ENCODE data around the gene CARD9.

CARD9 gene

GRCh38 chr9:136380381-136380780 is 6.9 kb upstream of the CARD9 start:
- no peak for DNase-seq

- DNase-seq, result no peak
These were observed 6.4 kb upstream of the CARD9 start for GRCh38 chr9:136379891-136380290.

GRCh38 chr9:136379401-136379800 is 5.9 kb upstream of the CARD9 start:
- DNase-seq, result no peak

- no peak for DNase-seq
These were observed 5.5 kb upstream of the CARD9 start for GRCh38 chr9:136379003-136379287.

GRCh38 chr9:136378170-136379002 is 4.9 kb upstream of the CARD9 start:
- no peak for DNase-seq

GRCh38 chr9:136377341-136378169 is 4.1 kb upstream of the CARD9 start:
- no peak for DNase-seq

- DNase-seq, result no peak
These were observed 3.0 kb upstream of the CARD9 start for GRCh38 chr9:136376457-136376856.

GRCh38 chr9:136375096-136375495 is 1.6 kb upstream of the CARD9 start:
- no peak for DNase-seq

GRCh38 chr9:136374183-136374575 is 710 bp upstream of the CARD9 start:
- no peak for DNase-seq

- DNase-seq, result peak; percentile 70
These were observed 739 bp downstream of the CARD9 start for GRCh38 chr9:136372561-136373299.

- no peak for DNase-seq
These were observed 1.5 kb downstream of the CARD9 start for GRCh38 chr9:136372006-136372405.

- no peak for DNase-seq
These were observed 2.0 kb downstream of the CARD9 start for GRCh38 chr9:136371533-136371880.

GRCh38 chr9:136370687-136371532 is 2.6 kb downstream of the CARD9 start:
- no peak for DNase-seq

- DNase-seq, result no peak
These were observed 3.4 kb downstream of the CARD9 start for GRCh38 chr9:136370037-136370436.

- DNase-seq, result no peak
These were observed 5.3 kb downstream of the CARD9 start for GRCh38 chr9:136368190-136368589.

GRCh38 chr9:136367296-136368145 is 5.9 kb downstream of the CARD9 start:
- no peak for DNase-seq

- DNase-seq, result no peak
These were observed 6.6 kb downstream of the CARD9 start for GRCh38 chr9:136366826-136367225.

- no peak for DNase-seq
These were observed 7.7 kb downstream of the CARD9 start for GRCh38 chr9:136365775-136366222.

- DNase-seq, result no peak
These were observed 8.3 kb downstream of the CARD9 start for GRCh38 chr9:136364942-136365774.

GRCh38 chr9:136363949-136364748 is 9.3 kb downstream of the CARD9 start:
- no peak for DNase-seq

All from fibroblast of skin of abdomen (primary cell).